ENCODE data around the gene CPOX.
"Not testable (repeated sequence)": the region's sequence is repeated elsewhere in the genome, so short reads cannot be mapped to it uniquely, and the experiment has no call there.

CPOX gene

DNA sequence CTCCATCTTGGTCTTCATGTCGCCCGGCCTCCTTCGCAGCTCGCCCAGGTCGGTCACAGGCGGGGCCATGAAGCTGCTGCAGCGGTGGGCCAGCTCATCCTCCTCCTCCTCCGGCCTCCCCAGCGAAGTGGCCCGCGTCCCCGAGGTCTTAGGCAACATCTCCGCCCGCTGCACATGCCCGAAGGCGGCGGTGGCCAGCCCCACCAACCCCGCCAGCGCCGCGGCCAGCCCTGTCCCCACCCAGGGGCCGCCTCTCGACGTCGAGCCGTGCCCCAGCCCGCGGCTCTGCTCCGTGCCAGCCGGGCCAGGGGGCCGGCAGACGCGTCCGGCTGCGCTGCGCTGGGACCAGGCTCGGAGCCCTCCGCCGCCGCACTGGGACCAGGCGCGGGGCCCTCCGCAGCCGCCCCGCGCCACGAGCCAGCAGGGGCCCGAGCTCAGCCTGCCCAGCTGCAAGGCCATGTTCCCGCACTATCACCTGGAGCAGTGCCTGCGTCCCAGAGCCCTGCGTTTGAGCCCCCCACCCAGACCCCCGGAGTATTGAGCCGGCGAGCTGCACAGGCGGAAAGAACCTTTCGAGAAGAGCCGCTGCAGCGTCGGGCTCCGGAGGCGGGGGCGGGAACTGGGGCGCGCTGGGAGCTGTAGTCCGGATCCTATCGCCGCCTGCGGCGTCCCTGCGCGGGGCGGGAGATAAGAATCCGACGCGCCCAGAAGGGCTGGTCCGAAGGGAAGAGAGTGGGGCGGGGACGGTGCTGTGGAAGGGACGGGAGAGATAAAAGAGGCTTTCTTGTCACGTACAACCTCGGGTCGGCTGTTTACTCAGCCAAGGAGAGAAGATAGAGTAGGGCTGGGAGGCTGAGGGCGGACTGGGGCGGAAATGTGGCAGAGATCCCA lies at the start of gene CPOX:
Gene CPOX (minus strand): TSS at position 566 of the 891 bp plus-strand sequence. CDS start 107 bp downstream, at position 459.
- peak; percentile 92 for DNase-seq

GRCh38 chr3:98642769-98643168 lies 49.4 kb upstream of the CPOX start:
- not testable (repeated sequence) for DNase-seq

DNA sequence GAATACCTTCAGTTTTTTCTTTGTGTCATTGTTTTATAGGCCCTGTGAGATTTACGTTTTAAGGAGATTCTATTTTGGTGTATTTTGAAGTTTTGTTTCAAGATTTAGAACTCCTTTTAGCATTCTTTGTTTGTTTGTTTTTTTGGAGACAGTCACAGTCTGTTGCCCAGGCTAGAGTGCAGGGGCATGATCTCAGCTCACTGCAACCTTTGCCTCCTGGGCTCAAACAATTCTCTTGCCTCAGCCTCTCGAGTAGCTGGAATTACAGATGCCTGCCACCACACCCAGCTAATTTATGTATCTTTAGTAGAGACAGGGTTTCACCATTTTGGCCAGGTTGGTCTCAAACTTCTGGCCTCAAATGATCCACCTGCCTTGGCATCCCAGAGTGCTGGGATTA lies 48.3 kb upstream of the CPOX start:
- DNase-seq: not testable (repeated sequence)

DNA sequence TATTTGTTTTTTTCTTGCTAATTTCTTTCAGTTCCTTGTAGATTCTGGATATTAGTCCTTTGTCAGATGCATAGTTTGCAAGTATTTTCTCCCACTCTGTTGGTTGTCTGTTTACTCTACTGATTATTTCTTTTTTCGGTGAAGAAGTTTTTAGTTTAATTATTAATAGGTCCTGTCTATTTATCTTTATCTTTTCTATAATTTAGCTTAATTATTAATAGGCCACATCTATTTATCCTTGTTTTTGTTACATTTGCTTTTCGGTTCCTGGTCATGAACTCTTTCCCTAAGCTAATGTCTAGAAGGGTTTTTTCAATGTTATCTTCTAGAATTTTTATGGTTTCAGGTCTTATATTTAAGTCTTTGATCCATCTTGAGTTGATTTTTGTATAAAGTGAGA lies 45.1 kb upstream of the CPOX start:
- not testable (repeated sequence) for DNase-seq

GRCh38 chr3:98630416-98630815 lies 37.0 kb upstream of the CPOX start:
- no peak for DNase-seq

- DNase-seq: no peak
These were observed 34.9 kb upstream of the CPOX start for GRCh38 chr3:98628317-98628716.

DNA sequence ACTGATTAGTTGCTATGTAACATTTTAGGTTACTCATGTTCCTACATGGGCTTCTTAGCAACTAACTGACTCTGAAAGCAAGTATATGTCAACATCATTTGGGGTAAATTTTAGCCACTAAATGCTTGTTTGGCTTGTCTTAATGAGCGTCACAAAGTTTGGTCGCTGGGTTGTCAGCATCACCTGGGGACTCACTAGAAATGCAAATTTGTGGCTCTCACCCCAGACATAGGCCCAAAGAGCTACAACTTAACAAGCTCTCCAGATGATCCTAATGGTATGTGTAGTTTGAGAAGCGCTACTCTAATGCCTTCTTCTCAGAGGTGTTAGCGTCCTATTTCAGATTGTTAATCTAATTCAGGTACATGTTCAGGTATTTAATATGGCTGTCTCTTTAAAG lies 32.7 kb upstream of the CPOX start:
- no peak for DNase-seq

DNA sequence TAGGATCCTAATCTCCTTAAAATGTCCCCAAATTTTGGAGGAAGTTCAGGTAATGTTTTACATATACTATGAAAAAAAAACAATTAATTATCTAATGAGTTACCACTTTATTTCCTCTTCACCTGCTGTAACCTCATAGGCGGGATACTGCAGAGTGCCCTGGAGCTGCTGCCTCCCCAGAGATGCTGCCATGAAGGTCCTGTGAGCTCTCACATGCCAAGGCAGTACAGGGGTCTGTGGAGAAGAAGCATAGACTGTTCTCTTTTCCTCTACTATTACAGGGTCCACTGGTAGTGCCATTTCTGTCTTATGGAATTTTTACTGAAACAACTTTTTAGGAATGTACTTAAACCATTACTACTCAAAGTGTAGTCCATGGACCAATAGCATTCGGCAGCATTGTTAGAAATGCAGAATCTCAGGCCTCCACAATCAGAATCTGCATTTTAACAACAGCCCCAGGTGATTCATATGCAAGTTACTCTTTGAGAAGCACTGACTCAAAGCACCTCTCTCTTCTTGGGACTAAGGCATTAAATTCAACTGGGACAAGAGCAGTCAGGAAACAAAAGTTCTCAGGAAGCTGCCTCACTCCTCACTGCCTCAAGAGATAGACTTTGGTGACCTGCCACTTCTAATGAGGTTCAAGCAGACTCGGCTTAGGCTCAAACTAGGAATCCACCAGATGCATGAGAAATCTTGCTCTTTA lies 30.3 kb upstream of the CPOX start:
- DNase-seq: no peak

GRCh38 chr3:98617841-98618240 lies 24.4 kb upstream of the CPOX start:
- no peak for DNase-seq

DNA sequence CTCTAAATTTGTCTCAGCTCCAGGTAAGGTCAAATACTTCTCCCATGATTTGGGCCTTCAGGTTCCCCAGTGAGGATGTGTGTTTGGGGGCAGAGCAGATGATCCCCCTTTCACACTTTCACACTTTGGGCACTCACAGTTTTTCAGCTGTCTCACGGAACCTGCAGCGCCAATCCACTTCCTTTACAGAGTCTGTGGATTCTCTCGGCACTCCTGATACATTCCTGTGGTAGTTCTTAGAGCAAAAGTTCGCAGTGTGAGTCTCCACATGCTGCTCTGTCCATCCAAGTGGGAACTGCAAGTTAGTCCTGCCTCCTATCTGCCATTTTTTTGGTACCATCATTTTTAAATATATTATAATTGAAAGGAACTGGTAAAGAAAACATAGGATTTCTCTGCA lies 20.2 kb upstream of the CPOX start:
- no peak for DNase-seq

GRCh38 chr3:98612996-98613517 lies 19.6 kb upstream of the CPOX start:
- no peak for DNase-seq

DNA sequence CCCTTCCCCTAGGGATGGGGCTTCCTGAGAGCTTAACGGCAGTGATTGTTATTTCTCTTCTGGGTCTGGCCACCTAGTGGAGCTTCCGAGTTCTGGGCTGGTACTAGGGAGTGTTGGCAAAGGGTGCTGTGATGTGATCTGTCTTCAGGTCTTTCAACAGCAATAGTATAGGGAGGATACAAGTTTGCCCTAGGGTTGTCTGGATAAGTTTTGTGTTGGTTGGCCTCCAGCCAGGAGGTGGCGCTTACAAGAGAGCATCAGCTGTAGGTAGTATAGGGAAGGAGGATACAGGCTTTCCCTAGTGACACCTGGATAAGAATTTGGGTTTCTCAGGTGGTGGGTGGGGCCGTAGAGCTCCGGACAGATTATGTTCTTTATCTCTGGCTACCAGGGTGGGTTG lies 19.2 kb upstream of the CPOX start:
- DNase-seq: no peak

- no peak for DNase-seq
These were observed 14.6 kb upstream of the CPOX start for GRCh38 chr3:98608029-98608428.

GRCh38 chr3:98603580-98603979 lies 10.2 kb upstream of the CPOX start:
- no peak for DNase-seq

- DNase-seq: no peak
These were observed 8.8 kb upstream of the CPOX start for GRCh38 chr3:98602078-98602678.

DNA sequence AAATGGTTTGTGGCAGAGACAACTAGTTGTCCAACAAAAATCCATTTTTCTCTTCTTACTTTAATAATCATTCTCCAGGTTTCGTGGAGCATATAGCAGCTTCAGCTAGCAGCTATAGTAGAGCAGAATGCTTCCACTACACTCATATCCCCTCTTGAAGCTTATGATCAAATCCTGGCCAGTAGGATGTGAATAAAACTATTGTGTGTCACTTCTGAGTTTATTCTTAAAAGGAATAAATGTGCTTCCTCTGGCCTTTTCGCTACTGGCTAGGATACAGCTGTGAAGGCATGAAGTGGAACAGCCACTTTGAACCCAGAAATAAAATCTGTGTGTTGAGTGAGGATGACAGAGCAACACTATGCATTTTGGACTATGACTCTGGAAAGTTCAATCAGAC lies 7.8 kb upstream of the CPOX start:
- DNase-seq: no peak

GRCh38 chr3:98600412-98601095 lies 7.1 kb upstream of the CPOX start:
- DNase-seq: no peak

DNA sequence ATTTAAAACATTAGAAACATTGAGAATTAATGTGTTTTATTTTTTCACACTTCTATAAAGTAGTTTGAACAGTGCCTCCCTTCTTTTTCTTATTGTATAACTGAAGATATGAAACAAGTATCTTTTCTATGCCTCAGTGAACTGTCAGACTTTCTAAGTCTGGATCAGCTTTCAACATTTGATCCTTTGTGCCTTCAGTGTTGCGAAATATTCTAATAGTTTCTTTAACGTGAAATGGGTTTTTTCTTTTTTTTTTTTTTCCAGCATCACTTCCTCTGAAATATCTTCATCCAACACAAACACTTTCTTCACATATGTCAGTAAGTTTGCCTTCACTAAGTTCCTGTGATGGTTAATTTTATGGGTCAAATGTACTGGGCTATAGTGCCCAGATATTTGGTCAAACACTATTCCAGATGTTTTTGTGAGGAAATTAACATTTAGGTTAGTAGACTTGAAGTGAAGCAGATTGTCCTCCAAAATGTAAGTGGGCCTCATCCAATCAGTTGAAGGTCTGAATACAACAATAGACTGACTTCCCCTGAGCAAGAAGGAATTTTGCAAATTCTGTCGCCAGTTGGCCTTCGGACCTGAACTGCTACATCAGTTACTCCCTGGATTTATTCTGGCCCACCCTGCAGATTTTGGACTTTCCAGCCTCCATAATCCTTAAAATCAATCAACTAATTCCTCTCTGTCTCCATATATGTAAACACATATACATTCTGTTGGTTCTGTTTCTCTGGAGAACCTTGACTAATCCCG lies 6.4 kb upstream of the CPOX start:
- DNase-seq: no peak

- no peak for DNase-seq
These were observed 5.1 kb upstream of the CPOX start for GRCh38 chr3:98598492-98598891.

GRCh38 chr3:98596541-98597500 lies 3.4 kb upstream of the CPOX start:
- no peak for DNase-seq

DNA sequence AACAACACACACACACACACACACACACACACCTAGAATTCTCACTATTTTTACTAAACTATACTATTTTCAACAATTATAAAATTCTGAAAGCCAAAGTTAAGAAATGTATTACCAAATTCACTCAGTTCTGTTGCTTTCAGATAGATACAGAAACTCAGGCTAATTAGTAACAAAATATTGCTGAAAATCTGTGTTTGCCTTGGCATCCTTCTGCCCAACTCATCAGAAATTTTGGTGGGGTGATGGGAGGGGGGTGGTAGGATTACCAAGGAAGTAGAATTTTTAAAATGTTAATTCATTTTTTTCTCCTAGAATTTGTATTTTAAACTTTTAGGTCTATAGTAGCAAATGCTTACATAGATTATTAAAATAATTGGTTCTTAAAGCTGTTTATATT lies 2.7 kb upstream of the CPOX start:
- DNase-seq: no peak

All from activated CD8-positive, alpha-beta memory T cell treated with anti-CD3 and anti-CD28 coated beads, Interleukin-2, amount 50 U/mL, for 48 hours (primary cell).